Lung (tissue), 12 donors: Measurements from ENCODE around the gene WSCD2. TPM values are rescaled to one million over a fixed set of nuclear protein-coding genes. Genes with fewer than 3 reads are reported as not detected.

Experiments used
- ATAC-seq: fragments of 200-7000 bp; cut with Tn5 transposase; one replicate; pipeline ENCODE4 v1.9.1; 2020; ENCODE audit warnings: moderate number of reproducible peaks; ENCODE audit not compliant: insufficient read depth, low FRiP score
- DNase-seq, 3 donors: peaks; one replicate each; pipeline ENCODE4 v3.0.0-alpha.2; 2013 to 2017
- H3K27ac ChIP-seq, 2 donors: one replicate each; pipeline ENCODE4 v1.5.1; 2013; ENCODE audit warnings: mild to moderate bottlenecking in 2 of 2, moderate library complexity in 2 of 2, control low read depth in 1 of 2, inconsistent platforms in 1 of 2, low read depth in 1 of 2, low read length in 1 of 2
- H3K27me3 ChIP-seq, 3 donors: one replicate each; pipeline ENCODE4 v1.5.1; 2013; ENCODE audit warnings: low read length in 2 of 3; ENCODE audit not compliant: control insufficient read depth in 3 of 3, insufficient read depth in 3 of 3
- H3K36me3 ChIP-seq, 4 donors: one replicate each; pipeline ENCODE4 v1.5.1; 2013; ENCODE audit warnings: low read length in 4 of 4, mild to moderate bottlenecking in 1 of 4, moderate library complexity in 1 of 4; ENCODE audit not compliant: control insufficient read depth in 4 of 4, insufficient read depth in 4 of 4
- H3K4me1 ChIP-seq, 5 donors: one replicate each; pipeline ENCODE4 v1.5.1; 2013; ENCODE audit warnings: low read length in 5 of 5, mild to moderate bottlenecking in 2 of 5, moderate library complexity in 1 of 5; ENCODE audit not compliant: control insufficient read depth in 5 of 5, insufficient read depth in 5 of 5
- H3K4me3 ChIP-seq: one replicate; pipeline ENCODE4 v1.5.1; 2013; ENCODE audit warnings: mild to moderate bottlenecking, control low read depth, moderate library complexity
- H3K9ac ChIP-seq, 2 donors: one replicate each; pipeline ENCODE4 v1.5.1; 2013; ENCODE audit warnings: low read length in 2 of 2, control low read depth in 1 of 2; ENCODE audit not compliant: insufficient read depth in 1 of 2
- H3K9me3 ChIP-seq, 4 donors: one replicate each; pipeline ENCODE4 v1.5.1; 2013; ENCODE audit warnings: low read length in 3 of 4, mild to moderate bottlenecking in 1 of 4, moderate library complexity in 1 of 4; ENCODE audit not compliant: control insufficient read depth in 4 of 4, insufficient read depth in 3 of 4
- WGBS, 2 donors: extraction: QIAGEN DNeasy Blood & Tissue Kit; methylation state at CpG; one replicate each; pipeline ENCODE4 v1.1.7; 2013; 5-methylcytosine and 5-hydroxymethylcytosine counted together
- polyA plus RNA-seq, 2 donors: library from polyadenylated mRNA; stranded (reverse); fragments of 200-250 nt; gene quantifications; one replicate each; pipeline ENCODE4 v1.2.1, GENCODE V29; 2013
- total RNA-seq, 2 donors: library from RNA; depleted of rRNA in 1 of 2; stranded (reverse); fragments of >200 nt in 1 of 2; gene quantifications; one replicate each; pipeline ENCODE4 v1.2.1, GENCODE V29; 2014 to 2021
- TF ChIP-seq, protein P1 (sequence below): IDR thresholded peaks from 2 replicates; pipeline ENCODE4 v1.5.1; 2012; ENCODE audit warnings: mild to moderate bottlenecking; ENCODE audit errors: control extremely low read depth, extremely low read depth
- donor health status: control.
- donor health status: control.
- donor health status: Bipolar disorder and iron deficiency.
- donor health status: healthy.
- donor health status: DM: yes; HTN: yes; CAD: no.

WSCD2 gene
- total and polyA plus RNA-seq, 4 donors: 0.02 to 1.8 (median 0.40) TPM

DNA sequence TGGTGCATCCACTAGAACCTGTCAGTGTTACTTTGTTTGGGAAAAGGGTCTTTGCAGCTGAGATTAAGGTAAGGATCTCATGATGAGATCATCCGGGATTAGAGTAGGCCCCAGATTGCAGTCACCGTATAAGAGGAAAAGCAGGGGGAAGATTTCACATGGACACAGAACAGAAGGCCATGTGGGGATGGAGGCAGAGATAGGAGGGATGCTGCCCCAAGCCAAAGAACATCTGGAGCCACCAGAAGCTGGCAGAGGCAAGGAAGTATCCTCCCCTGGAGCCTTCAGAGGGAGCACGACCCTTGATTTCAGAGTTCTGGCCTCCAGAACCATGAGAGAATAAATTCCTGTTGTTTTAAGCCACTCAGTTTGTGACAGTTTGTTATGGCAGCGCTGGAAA, 170.4 kb downstream of the WSCD2 start:
- H3K36me3 ChIP-seq: no peaks in the 10 kb centered on the region
- no peak overlapping the region for H3K9ac ChIP-seq
- no peak overlapping the region for H3K27ac ChIP-seq
- no peak overlapping the region for H3K4me3 ChIP-seq
- DNase-seq (no peak), ATAC-seq (no peak)
- H3K4me1 ChIP-seq: peaks cover 3 to 37% (median 27%) of the 10 kb centered on the region in 5 donors
- no peaks in the 10 kb centered on the region for H3K27me3 ChIP-seq
- TF ChIP-seq, protein P1, sequence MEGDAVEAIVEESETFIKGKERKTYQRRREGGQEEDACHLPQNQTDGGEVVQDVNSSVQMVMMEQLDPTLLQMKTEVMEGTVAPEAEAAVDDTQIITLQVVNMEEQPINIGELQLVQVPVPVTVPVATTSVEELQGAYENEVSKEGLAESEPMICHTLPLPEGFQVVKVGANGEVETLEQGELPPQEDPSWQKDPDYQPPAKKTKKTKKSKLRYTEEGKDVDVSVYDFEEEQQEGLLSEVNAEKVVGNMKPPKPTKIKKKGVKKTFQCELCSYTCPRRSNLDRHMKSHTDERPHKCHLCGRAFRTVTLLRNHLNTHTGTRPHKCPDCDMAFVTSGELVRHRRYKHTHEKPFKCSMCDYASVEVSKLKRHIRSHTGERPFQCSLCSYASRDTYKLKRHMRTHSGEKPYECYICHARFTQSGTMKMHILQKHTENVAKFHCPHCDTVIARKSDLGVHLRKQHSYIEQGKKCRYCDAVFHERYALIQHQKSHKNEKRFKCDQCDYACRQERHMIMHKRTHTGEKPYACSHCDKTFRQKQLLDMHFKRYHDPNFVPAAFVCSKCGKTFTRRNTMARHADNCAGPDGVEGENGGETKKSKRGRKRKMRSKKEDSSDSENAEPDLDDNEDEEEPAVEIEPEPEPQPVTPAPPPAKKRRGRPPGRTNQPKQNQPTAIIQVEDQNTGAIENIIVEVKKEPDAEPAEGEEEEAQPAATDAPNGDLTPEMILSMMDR: no peak
- no peaks in the 10 kb centered on the region for H3K9me3 ChIP-seq
- 77 to 87% methylated on average over 4 of the region's 4 CpGs for WGBS, 2 donors

Other genes with a start within 250 kb of the WSCD2 start
- gene CMKLR1, start 210.0 kb downstream of the WSCD2 start, total RNA-seq: 10 to 100 TPM; 15.4 to 20.5 TPM
- gene CMKLR1, start 210.0 kb downstream of the WSCD2 start, polyA plus RNA-seq: 10 to 100 TPM in 1 of 2 donors, 1 to 10 TPM in 1; 4.4 to 19.6 TPM